Activated CD4-positive, alpha-beta T cell treated with anti-CD3 and anti-CD28 coated beads, Interleukin-2, amount 10 ng/mL, durations not matched to agents 24 days and 14 days (primary cell): ENCODE measurements around the gene CEP170. TPM values are rescaled to one million over a fixed set of nuclear protein-coding genes. Genes with fewer than 3 reads are reported as not detected.
A peak's percentile ranks its signal among the peaks of the same experiment; 100 is the strongest.
"Not testable (repeated sequence)": the region's sequence is repeated elsewhere in the genome, so short reads cannot be mapped to it uniquely, and the experiment has no call there.

Experiments
- DNase-seq: peaks from one replicate; pipeline ENCODE4 v3.0.0; 2022
- H3K27ac Mint-ChIP-seq: one replicate; pipeline ENCODE4 v1.8.0; 2022; ENCODE audit warnings: mild to moderate bottlenecking, mixed read lengths
- H3K27me3 Mint-ChIP-seq: one replicate; pipeline ENCODE4 v1.8.0; 2022; ENCODE audit warnings: mixed read lengths
- H3K36me3 Mint-ChIP-seq: one replicate; pipeline ENCODE4 v1.8.0; 2022; ENCODE audit warnings: low read depth, mild to moderate bottlenecking, mixed read lengths
- H3K4me1 Mint-ChIP-seq: one replicate; pipeline ENCODE4 v1.8.0; 2021; ENCODE audit warnings: mixed read lengths
- H3K4me3 Mint-ChIP-seq: one replicate; pipeline ENCODE4 v1.8.0; 2022; ENCODE audit warnings: mild to moderate bottlenecking, moderate library complexity, mixed read lengths
- H3K9me3 Mint-ChIP-seq: one replicate; pipeline ENCODE4 v1.8.0; 2021; ENCODE audit warnings: mixed read lengths
- intact Hi-C: fragments of 100-400 bp; cut with micrococcal nuclease; formaldehyde crosslinking; loops from one replicate; pipeline ENCODE4 v1.15.1; 2023
- total RNA-seq: library from RNA; stranded (reverse); gene quantifications from 2 replicates; pipeline ENCODE4 v1.2.3, GENCODE V29; 2022

Gene CEP170
- total RNA-seq, 1 donor from 2014 or later = 53.4 TPM

DNA sequence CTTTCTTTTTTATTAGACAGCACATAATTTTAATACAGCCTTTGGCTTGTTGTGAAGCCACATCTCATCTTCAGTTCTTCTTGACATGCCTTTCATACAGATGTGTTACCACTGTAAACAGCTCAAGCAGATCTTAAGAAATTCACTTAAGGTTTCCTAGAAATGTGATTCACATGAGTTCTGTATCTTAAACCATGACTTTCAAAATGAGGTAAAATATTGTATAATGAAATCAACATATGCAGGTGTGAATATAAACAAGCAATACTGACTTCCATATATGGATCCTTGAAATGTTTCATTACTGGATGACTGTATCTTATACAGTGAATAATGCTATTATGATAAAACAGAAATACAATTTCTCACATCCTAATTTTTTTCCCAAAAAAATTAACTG, 107.7 kb downstream of the CEP170 start:
- H3K36me3 Mint-ChIP-seq, H3K9me3 Mint-ChIP-seq, H3K27ac Mint-ChIP-seq, DNase-seq, H3K4me1 Mint-ChIP-seq, intact Hi-C loops, H3K4me3 Mint-ChIP-seq, H3K27me3 Mint-ChIP-seq: not testable (repeated sequence)

- H3K27me3 Mint-ChIP-seq, DNase-seq, H3K9me3 Mint-ChIP-seq, intact Hi-C loops, H3K4me1 Mint-ChIP-seq, H3K27ac Mint-ChIP-seq, H3K4me3 Mint-ChIP-seq: not testable (repeated sequence)
- H3K36me3 Mint-ChIP-seq = peaks cover 11% of the 10 kb centered on the region
Measured at GRCh38 chr1:243140498-243140897, 114.6 kb downstream of the CEP170 start.

DNA sequence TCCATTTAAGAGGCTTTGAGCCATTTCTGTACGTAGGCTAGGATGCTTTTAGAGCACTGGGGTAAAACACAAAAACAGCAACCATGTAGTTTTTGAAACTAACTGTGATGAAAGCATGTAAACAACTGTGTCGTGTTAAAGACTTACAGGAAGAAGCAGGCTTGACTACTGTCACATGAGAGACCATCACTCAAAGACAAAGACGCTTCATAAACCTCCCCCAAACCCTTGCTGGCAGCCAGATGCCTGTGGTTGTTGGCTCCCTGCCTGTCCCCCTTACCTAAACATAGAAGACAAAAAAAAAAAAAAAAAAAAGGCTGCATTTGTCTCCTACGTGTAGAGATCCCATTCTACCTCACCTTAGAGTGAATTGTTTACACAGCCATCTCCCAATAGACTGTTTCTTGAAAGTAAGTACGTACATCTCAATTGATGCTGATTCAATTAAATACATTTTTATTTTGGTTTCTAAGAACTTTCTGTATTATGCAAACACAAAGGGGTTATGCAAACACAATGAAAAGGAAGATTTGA, 132.1 kb downstream of the CEP170 start:
- H3K27ac Mint-ChIP-seq, H3K9me3 Mint-ChIP-seq, H3K4me1 Mint-ChIP-seq, H3K27me3 Mint-ChIP-seq, H3K4me3 Mint-ChIP-seq, intact Hi-C loops: not testable (repeated sequence)
- peak; percentile 54 for DNase-seq
- H3K36me3 Mint-ChIP-seq = peaks cover 11% of the 10 kb centered on the region

DNA sequence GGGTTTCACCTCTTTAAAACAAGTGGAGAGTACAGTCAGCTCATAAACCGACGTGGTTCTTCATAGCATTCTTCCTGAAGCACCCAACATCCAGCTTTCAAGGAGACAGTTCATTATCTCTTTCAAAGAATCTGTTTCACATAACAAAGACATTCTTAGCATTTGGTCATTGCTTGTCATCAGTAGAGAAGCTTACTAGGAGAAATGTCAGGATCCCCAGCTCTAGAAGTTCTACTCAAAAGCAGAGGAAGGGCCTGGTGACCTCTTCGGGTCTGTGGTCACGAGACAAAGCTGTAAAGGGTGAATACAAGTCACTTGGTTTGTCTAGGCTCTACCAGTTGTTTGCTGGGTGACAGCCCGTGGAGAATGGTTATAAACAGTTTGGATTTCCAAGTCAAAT, 133.1 kb downstream of the CEP170 start:
- intact Hi-C loops, H3K27ac Mint-ChIP-seq, H3K4me1 Mint-ChIP-seq, H3K9me3 Mint-ChIP-seq, H3K4me3 Mint-ChIP-seq, H3K27me3 Mint-ChIP-seq: not testable (repeated sequence)
- peak; percentile 44 for DNase-seq
- peaks cover 11% of the 10 kb centered on the region for H3K36me3 Mint-ChIP-seq

DNA sequence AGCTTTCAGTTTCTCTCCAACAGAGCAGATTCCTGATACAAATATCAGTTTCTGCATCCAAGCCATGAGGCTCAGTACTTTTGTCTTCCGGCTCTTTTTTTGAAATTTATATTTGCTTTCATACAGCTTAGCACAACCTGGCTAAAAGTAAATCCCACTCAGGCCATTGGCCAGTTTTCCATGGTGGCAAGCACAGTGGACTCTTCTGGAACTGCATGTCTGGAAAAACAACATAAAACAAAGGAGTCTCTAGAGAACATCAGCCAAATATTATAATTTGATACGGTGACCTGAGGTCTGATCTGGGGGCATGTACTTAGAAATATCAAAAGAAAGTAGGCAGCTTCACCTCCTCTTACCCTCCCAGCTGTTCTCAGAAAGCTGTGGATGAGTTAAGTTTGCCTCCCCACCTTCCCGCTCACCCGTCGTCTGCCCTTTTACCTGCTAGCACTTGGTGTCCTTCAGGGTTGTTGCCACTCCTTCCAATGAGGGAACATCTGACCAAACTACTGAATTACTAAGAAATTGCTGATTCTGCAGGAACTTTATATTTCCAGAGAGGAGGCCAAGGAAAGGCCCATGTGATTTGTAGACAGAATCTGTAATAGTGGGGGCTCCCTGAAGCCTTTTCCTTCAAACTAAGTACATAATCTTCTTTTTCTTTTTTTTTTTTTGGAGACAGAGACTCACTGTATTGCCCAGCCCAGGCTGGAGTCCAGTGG, 136.3 kb downstream of the CEP170 start:
- peak; percentile 28 for DNase-seq
- H3K9me3 Mint-ChIP-seq, intact Hi-C loops, H3K36me3 Mint-ChIP-seq, H3K27ac Mint-ChIP-seq, H3K4me1 Mint-ChIP-seq, H3K4me3 Mint-ChIP-seq, H3K27me3 Mint-ChIP-seq: not testable (repeated sequence)

DNA sequence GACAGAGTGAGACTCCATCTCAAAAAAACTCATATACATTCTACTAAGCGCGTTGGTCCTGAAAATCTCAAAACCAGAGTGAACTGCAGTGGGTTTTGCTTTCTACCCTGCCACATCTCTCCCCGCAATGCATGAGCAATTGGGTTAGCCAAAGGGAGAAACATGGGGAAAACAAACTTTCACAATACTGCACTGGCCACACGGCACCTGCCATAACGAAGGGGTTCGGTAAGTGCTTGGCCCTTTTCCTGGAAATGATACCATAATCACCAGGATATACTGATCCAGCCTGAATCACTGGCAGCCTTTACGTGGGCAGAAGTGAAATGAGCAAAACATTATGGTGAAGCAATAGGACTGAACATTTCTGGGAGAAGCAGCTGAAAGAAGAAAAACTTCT, 138.9 kb downstream of the CEP170 start:
- H3K27ac Mint-ChIP-seq, H3K9me3 Mint-ChIP-seq, H3K4me3 Mint-ChIP-seq, H3K36me3 Mint-ChIP-seq, H3K4me1 Mint-ChIP-seq, intact Hi-C loops, H3K27me3 Mint-ChIP-seq: not testable (repeated sequence)
- peak; percentile 34 for DNase-seq

DNA sequence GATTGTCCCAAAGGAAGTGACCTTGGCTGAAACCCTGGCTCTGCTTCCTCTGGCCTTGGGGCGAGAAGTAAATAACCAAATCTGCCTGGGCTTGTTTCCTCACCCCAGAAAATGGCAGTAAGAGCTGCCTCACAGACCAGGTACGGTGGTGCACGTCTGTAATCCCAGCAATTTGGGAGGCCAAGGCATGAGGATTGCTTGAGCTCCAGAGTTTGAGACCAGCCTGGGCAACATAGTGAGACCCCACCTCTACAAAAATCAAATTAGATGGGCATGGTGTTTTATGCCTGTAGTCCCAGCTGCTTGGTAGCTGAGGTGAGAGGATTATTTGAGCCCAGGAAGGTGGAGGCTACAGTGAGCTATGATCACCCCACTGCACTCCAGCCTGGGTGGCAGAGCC, 140.3 kb downstream of the CEP170 start:
- H3K36me3 Mint-ChIP-seq, H3K27me3 Mint-ChIP-seq, H3K4me3 Mint-ChIP-seq, H3K27ac Mint-ChIP-seq, intact Hi-C loops, H3K9me3 Mint-ChIP-seq, H3K4me1 Mint-ChIP-seq: not testable (repeated sequence)
- DNase-seq = peak; percentile 40

GRCh38 chr1:243114059-243114713, 140.9 kb downstream of the CEP170 start:
- H3K9me3 Mint-ChIP-seq, H3K27me3 Mint-ChIP-seq, intact Hi-C loops, H3K36me3 Mint-ChIP-seq, H3K4me1 Mint-ChIP-seq: not testable (repeated sequence)
- H3K27ac Mint-ChIP-seq = peak overlapping the region; percentile 5
- peak; percentile 66 for DNase-seq
- H3K4me3 Mint-ChIP-seq = peak overlapping the region; percentile 5

DNA sequence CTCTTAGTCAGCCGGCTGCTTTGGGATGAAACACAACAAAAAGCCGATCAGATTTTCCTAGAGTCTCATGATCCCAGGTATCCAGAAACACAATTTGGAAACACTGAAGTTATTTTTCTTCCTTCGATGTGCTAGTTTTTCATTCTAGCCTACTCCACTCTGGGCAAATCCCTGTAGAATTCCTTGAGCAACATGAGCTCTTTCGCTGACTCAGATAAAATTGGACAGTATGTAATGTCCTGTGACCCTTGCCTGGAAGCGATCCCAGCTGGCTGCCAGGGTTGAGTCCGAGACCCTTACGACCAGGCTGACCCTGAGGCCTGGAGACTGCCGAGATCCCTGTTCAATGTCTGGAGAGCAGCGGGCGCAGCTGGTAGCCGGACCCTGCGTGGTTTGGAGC, 147.9 kb downstream of the CEP170 start:
- intact Hi-C loops, H3K4me3 Mint-ChIP-seq, H3K9me3 Mint-ChIP-seq, H3K36me3 Mint-ChIP-seq, H3K4me1 Mint-ChIP-seq, H3K27ac Mint-ChIP-seq, H3K27me3 Mint-ChIP-seq: not testable (repeated sequence)
- DNase-seq = peak; percentile 44

GRCh38 chr1:243105652-243106332, 149.3 kb downstream of the CEP170 start:
- H3K36me3 Mint-ChIP-seq, H3K27me3 Mint-ChIP-seq, H3K9me3 Mint-ChIP-seq, H3K4me1 Mint-ChIP-seq, intact Hi-C loops, H3K4me3 Mint-ChIP-seq: not testable (repeated sequence)
- H3K27ac Mint-ChIP-seq = peak overlapping the region; percentile 25
- DNase-seq = peak; percentile 36

DNA sequence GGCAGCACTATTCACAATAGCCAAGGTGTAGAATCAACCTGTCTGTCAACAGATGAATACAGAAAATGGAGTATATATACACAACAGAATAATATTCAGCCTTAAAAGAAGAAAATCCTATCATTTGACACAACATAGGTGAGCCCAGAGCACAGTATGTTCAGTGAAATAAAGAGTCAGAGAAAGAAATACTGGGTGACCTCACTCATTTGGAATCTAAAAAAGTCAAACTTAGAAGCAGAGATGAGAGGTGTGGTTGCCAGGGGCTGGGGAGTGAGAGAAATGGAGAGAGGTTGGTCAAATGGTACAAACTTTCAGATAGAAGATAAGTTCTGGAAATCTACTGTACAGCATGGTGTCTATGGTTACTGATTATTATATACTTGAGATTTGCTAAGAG, 150.0 kb downstream of the CEP170 start:
- H3K4me3 Mint-ChIP-seq, H3K4me1 Mint-ChIP-seq, DNase-seq, H3K36me3 Mint-ChIP-seq, H3K27ac Mint-ChIP-seq, intact Hi-C loops, H3K9me3 Mint-ChIP-seq, H3K27me3 Mint-ChIP-seq: not testable (repeated sequence)

DNA sequence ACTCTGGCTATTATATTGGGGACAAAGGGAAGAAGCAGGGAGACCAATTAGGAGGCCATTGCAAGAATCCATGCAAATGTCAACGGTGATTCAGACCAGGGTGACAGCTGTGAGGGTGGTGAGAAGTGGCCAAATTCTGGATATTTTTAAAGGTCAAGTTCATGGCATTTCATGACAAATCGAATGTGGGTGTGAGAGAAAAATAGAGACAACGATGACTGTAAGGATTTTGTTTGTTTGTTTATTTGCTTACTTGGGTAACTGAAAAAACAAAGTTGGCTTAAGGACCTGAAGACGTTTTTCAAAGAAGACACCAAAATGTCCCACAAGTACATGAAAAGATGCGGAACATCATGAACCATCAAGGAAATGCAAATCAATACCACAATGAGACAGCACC, 150.6 kb downstream of the CEP170 start:
- not testable (repeated sequence) for H3K9me3 Mint-ChIP-seq, H3K4me1 Mint-ChIP-seq, H3K27me3 Mint-ChIP-seq, DNase-seq, H3K36me3 Mint-ChIP-seq, H3K4me3 Mint-ChIP-seq, H3K27ac Mint-ChIP-seq
- intact Hi-C loops = loop anchor here (5.0 kb wide), 1 partner anchor 1548 kb away; the partner anchor contains the start of gene DESI2

GRCh38 chr1:243101551-243102050, 153.5 kb downstream of the CEP170 start:
- intact Hi-C loops = loop anchor here (1.0 to 5.0 kb wide), 2 partner anchors 154 to 1551 kb away; partner anchors contain the start of genes CEP170 and DESI2
- not testable (repeated sequence) for H3K27me3 Mint-ChIP-seq, H3K4me1 Mint-ChIP-seq, H3K36me3 Mint-ChIP-seq, H3K9me3 Mint-ChIP-seq
- peak; percentile 94 for DNase-seq
- peak overlapping the region; percentile 85 for H3K4me3 Mint-ChIP-seq
- peak overlapping the region; percentile 90 for H3K27ac Mint-ChIP-seq

- H3K36me3 Mint-ChIP-seq, H3K27ac Mint-ChIP-seq, H3K4me1 Mint-ChIP-seq, intact Hi-C loops, H3K9me3 Mint-ChIP-seq, H3K27me3 Mint-ChIP-seq, H3K4me3 Mint-ChIP-seq, DNase-seq: not testable (repeated sequence)
Measured at GRCh38 chr1:243087368-243087767, 167.7 kb downstream of the CEP170 start.
